SK-N-SH treated with all-trans-retinoic acid at 6 μM for 48 hours (cell line): ENCODE results near the gene LPIN2.

Experiments used
- ATAC-seq: fragments of 200-7000 bp; cut with Tn5 transposase; 3 replicates; pipeline ENCODE4 v1.9.1; 2020; ENCODE audit warnings: mild to moderate bottlenecking, moderate library complexity
- ARNTL ChIP-seq: fragments of 450-650 bp; formaldehyde crosslinking; IDR thresholded peaks from 2 replicates; pipeline ENCODE4 v1.5.0; 2020; ENCODE audit warnings: low read depth, mild to moderate bottlenecking, moderate library complexity, borderline replicate concordance
- BACH2 ChIP-seq: fragments of 250-450 bp; sonication (Bioruptor Pico); IDR thresholded peaks from 2 replicates; pipeline ENCODE4 v1.9.0; 2021; ENCODE audit warnings: mild to moderate bottlenecking, borderline replicate concordance
- CREB5 ChIP-seq: fragments of 250-450 bp; sonication (Bioruptor Pico); IDR thresholded peaks from 2 replicates; pipeline ENCODE4 v1.5.1; 2020; ENCODE audit warnings: low read depth, mild to moderate bottlenecking, moderate library complexity
- CSDC2 ChIP-seq: fragments of 250-450 bp; sonication (Bioruptor Pico); IDR thresholded peaks from 2 replicates; pipeline ENCODE4 v1.5.0; 2020; ENCODE audit warnings: mild to moderate bottlenecking, moderate library complexity
- ESRRG ChIP-seq: fragments of 250-450 bp; sonication (Bioruptor Pico); IDR thresholded peaks from 2 replicates; pipeline ENCODE4 v1.6.1; 2021; ENCODE audit warnings: mild to moderate bottlenecking
- GLIS3 ChIP-seq: fragments of 250-450 bp; sonication (Bioruptor Pico); IDR thresholded peaks from 2 replicates; pipeline ENCODE4 v1.5.0; 2020; ENCODE audit warnings: mild to moderate bottlenecking, moderate library complexity
- ISL1 ChIP-seq: fragments of 250-450 bp; sonication (Bioruptor Pico); IDR thresholded peaks from 2 replicates; pipeline ENCODE4 v2.1.2; 2022; ENCODE audit warnings: mild to moderate bottlenecking, moderate library complexity
- OSR1 ChIP-seq: fragments of 250-450 bp; sonication (Bioruptor Pico); IDR thresholded peaks from 2 replicates; pipeline ENCODE4 v1.8.0; 2022; ENCODE audit warnings: moderate library complexity, mild to moderate bottlenecking, inconsistent platforms
- PPARA ChIP-seq: fragments of 250-450 bp; sonication (Bioruptor Pico); IDR thresholded peaks from 2 replicates; pipeline ENCODE4 v1.5.0; 2020; ENCODE audit warnings: mild to moderate bottlenecking, borderline replicate concordance
- RARB ChIP-seq: fragments of 250-450 bp; sonication (Bioruptor Pico); IDR thresholded peaks from 2 replicates; pipeline ENCODE4 v1.8.0; 2021; ENCODE audit warnings: mild to moderate bottlenecking, moderate library complexity
- SNAI2 ChIP-seq: fragments of 250-450 bp; sonication (Bioruptor Pico); IDR thresholded peaks from 2 replicates; pipeline ENCODE4 v1.5.0; 2020; ENCODE audit warnings: mild to moderate bottlenecking, moderate library complexity
- TCF4 ChIP-seq: fragments of 250-450 bp; sonication (Bioruptor Pico); IDR thresholded peaks from 2 replicates; pipeline ENCODE4 v1.8.0; 2021; ENCODE audit warnings: mild to moderate bottlenecking, moderate library complexity, borderline replicate concordance
- TOX ChIP-seq: fragments of 250-450 bp; sonication (Bioruptor Pico); IDR thresholded peaks from 2 replicates; pipeline ENCODE4 v1.8.0; 2021; ENCODE audit warnings: mild to moderate bottlenecking, moderate library complexity, borderline replicate concordance
- ZFP3 ChIP-seq: fragments of 250-450 bp; sonication (Bioruptor Pico); IDR thresholded peaks from 2 replicates; pipeline ENCODE4 v1.5.0; 2020; ENCODE audit warnings: mild to moderate bottlenecking, moderate library complexity
- ZFP30 ChIP-seq: fragments of 450-650 bp; formaldehyde crosslinking; IDR thresholded peaks from 2 replicates; pipeline ENCODE4 v1.5.0; 2022; ENCODE audit warnings: mild to moderate bottlenecking, moderate library complexity
- ZNF565 ChIP-seq: fragments of 450-650 bp; formaldehyde crosslinking; conservative IDR thresholded peaks from 2 replicates; pipeline ENCODE4 v1.5.0; 2020; ENCODE audit warnings: low read depth, mild to moderate bottlenecking, moderate library complexity
- ZNF70 ChIP-seq: fragments of 450-650 bp; formaldehyde crosslinking; IDR thresholded peaks from 2 replicates; pipeline ENCODE4 v1.5.0; 2020; ENCODE audit warnings: mild to moderate bottlenecking, moderate library complexity
- ZNF8 ChIP-seq: fragments of 450-650 bp; formaldehyde crosslinking; IDR thresholded peaks from 2 replicates; pipeline ENCODE4 v1.5.0; 2020; ENCODE audit warnings: mild to moderate bottlenecking, moderate library complexity
- TF ChIP-seq, protein P1 (sequence below): fragments of 250-450 bp; sonication (Bioruptor Pico); IDR thresholded peaks from 2 replicates; pipeline ENCODE4 v1.8.0; 2020; ENCODE audit warnings: mild to moderate bottlenecking, moderate library complexity, borderline replicate concordance
- TF ChIP-seq, protein P2 (sequence below): fragments of 250-450 bp; sonication (Bioruptor Pico); IDR thresholded peaks from 2 replicates; pipeline ENCODE4 v1.5.0; 2020; ENCODE audit warnings: mild to moderate bottlenecking, moderate library complexity
- TF ChIP-seq, protein P3 (sequence below): fragments of 250-450 bp; sonication (Bioruptor Pico); IDR thresholded peaks from 2 replicates; pipeline ENCODE4 v1.5.1; 2021; ENCODE audit warnings: mild to moderate bottlenecking, moderate library complexity
- TF ChIP-seq, protein P4 (sequence below): fragments of 250-450 bp; sonication (Bioruptor Pico); IDR thresholded peaks from 2 replicates; pipeline ENCODE4 v1.8.0; 2021; ENCODE audit warnings: low read depth, mild to moderate bottlenecking, moderate library complexity, borderline replicate concordance

Gene LPIN2

GRCh38 chr18:3056311-3056710 lies 43.4 kb upstream of the LPIN2 start:
- no peak for TF ChIP-seq RARB (CRISPR knock-in tag)
- no peak for TF ChIP-seq ARNTL (CRISPR knock-in tag)
- no peak for TF ChIP-seq TCF4 (CRISPR knock-in tag)
- no peak for TF ChIP-seq ISL1 (CRISPR knock-in tag)
- no peak for TF ChIP-seq ZFP3 (CRISPR knock-in tag)
- TF ChIP-seq ZNF70 (CRISPR knock-in tag), result no peak
- TF ChIP-seq, protein P1, sequence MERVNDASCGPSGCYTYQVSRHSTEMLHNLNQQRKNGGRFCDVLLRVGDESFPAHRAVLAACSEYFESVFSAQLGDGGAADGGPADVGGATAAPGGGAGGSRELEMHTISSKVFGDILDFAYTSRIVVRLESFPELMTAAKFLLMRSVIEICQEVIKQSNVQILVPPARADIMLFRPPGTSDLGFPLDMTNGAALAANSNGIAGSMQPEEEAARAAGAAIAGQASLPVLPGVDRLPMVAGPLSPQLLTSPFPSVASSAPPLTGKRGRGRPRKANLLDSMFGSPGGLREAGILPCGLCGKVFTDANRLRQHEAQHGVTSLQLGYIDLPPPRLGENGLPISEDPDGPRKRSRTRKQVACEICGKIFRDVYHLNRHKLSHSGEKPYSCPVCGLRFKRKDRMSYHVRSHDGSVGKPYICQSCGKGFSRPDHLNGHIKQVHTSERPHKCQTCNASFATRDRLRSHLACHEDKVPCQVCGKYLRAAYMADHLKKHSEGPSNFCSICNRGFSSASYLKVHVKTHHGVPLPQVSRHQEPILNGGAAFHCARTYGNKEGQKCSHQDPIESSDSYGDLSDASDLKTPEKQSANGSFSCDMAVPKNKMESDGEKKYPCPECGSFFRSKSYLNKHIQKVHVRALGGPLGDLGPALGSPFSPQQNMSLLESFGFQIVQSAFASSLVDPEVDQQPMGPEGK, result no peak
- TF ChIP-seq ZNF8 (CRISPR knock-in tag), result no peak
- TF ChIP-seq TOX (CRISPR knock-in tag), result no peak
- TF ChIP-seq, protein P2, sequence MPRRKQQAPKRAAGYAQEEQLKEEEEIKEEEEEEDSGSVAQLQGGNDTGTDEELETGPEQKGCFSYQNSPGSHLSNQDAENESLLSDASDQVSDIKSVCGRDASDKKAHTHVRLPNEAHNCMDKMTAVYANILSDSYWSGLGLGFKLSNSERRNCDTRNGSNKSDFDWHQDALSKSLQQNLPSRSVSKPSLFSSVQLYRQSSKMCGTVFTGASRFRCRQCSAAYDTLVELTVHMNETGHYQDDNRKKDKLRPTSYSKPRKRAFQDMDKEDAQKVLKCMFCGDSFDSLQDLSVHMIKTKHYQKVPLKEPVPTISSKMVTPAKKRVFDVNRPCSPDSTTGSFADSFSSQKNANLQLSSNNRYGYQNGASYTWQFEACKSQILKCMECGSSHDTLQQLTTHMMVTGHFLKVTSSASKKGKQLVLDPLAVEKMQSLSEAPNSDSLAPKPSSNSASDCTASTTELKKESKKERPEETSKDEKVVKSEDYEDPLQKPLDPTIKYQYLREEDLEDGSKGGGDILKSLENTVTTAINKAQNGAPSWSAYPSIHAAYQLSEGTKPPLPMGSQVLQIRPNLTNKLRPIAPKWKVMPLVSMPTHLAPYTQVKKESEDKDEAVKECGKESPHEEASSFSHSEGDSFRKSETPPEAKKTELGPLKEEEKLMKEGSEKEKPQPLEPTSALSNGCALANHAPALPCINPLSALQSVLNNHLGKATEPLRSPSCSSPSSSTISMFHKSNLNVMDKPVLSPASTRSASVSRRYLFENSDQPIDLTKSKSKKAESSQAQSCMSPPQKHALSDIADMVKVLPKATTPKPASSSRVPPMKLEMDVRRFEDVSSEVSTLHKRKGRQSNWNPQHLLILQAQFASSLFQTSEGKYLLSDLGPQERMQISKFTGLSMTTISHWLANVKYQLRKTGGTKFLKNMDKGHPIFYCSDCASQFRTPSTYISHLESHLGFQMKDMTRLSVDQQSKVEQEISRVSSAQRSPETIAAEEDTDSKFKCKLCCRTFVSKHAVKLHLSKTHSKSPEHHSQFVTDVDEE (CRISPR knock-in tag), result no peak
- TF ChIP-seq ZFP30 (CRISPR knock-in tag), result no peak
- TF ChIP-seq BACH2 (CRISPR knock-in tag), result no peak
- TF ChIP-seq ESRRG (CRISPR knock-in tag), result no peak
- TF ChIP-seq, protein P3, sequence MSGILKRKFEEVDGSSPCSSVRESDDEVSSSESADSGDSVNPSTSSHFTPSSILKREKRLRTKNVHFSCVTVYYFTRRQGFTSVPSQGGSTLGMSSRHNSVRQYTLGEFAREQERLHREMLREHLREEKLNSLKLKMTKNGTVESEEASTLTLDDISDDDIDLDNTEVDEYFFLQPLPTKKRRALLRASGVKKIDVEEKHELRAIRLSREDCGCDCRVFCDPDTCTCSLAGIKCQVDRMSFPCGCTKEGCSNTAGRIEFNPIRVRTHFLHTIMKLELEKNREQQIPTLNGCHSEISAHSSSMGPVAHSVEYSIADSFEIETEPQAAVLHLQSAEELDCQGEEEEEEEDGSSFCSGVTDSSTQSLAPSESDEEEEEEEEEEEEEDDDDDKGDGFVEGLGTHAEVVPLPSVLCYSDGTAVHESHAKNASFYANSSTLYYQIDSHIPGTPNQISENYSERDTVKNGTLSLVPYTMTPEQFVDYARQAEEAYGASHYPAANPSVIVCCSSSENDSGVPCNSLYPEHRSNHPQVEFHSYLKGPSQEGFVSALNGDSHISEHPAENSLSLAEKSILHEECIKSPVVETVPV (CRISPR knock-in tag), result no peak
- no peak for TF ChIP-seq SNAI2 (CRISPR knock-in tag)
- TF ChIP-seq CREB5, result no peak
- no peak for TF ChIP-seq GLIS3 (CRISPR knock-in tag)
- TF ChIP-seq OSR1 (CRISPR knock-in tag), result no peak
- no peak for ATAC-seq

GRCh38 chr18:3055816-3056215 lies 42.9 kb upstream of the LPIN2 start:
- ATAC-seq, result peak; percentile 27; the same call in 2 of the 3 replicates
- TF ChIP-seq, protein P3 (CRISPR knock-in tag), result no peak
- TF ChIP-seq RARB (CRISPR knock-in tag), result no peak
- TF ChIP-seq SNAI2 (CRISPR knock-in tag), result no peak
- TF ChIP-seq CREB5, result no peak
- TF ChIP-seq ZFP30 (CRISPR knock-in tag), result no peak
- TF ChIP-seq ESRRG (CRISPR knock-in tag), result no peak
- TF ChIP-seq TOX (CRISPR knock-in tag), result no peak
- no peak for TF ChIP-seq PPARA (CRISPR knock-in tag)
- no peak for TF ChIP-seq ZNF565
- TF ChIP-seq ZFP3 (CRISPR knock-in tag), result no peak
- TF ChIP-seq, protein P4, sequence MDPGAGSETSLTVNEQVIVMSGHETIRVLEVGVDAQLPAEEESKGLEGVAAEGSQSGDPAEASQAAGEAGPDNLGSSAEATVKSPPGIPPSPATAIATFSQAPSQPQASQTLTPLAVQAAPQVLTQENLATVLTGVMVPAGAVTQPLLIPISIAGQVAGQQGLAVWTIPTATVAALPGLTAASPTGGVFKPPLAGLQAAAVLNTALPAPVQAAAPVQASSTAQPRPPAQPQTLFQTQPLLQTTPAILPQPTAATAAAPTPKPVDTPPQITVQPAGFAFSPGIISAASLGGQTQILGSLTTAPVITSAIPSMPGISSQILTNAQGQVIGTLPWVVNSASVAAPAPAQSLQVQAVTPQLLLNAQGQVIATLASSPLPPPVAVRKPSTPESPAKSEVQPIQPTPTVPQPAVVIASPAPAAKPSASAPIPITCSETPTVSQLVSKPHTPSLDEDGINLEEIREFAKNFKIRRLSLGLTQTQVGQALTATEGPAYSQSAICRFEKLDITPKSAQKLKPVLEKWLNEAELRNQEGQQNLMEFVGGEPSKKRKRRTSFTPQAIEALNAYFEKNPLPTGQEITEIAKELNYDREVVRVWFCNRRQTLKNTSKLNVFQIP, result no peak
- TF ChIP-seq ZNF8 (CRISPR knock-in tag), result no peak
- TF ChIP-seq ZNF70 (CRISPR knock-in tag), result no peak
- no peak for TF ChIP-seq CSDC2
- TF ChIP-seq BACH2 (CRISPR knock-in tag), result no peak
- TF ChIP-seq, protein P1, result no peak
- TF ChIP-seq, protein P2 (CRISPR knock-in tag), result no peak
